Ectodermal cell (in vitro differentiated cells): ENCODE measurements around the gene PPIL1.

Experiments used
- H3K27ac ChIP-seq: 2 replicates; pipeline ENCODE4 v1.7.0; 2013; ENCODE audit warnings: mild to moderate bottlenecking, low read depth, low read length; ENCODE audit not compliant: insufficient read depth, poor library complexity, severe bottlenecking
- H3K27me3 ChIP-seq: 2 replicates; pipeline ENCODE4 v1.7.0; 2013; ENCODE audit warnings: mild to moderate bottlenecking, low read length; ENCODE audit not compliant: insufficient read depth, control insufficient read depth, poor library complexity, severe bottlenecking
- H3K36me3 ChIP-seq: one replicate; pipeline ENCODE4 v1.7.0; 2013; ENCODE audit warnings: low read length; ENCODE audit not compliant: control insufficient read depth, insufficient read depth
- H3K4me1 ChIP-seq: one replicate; pipeline ENCODE4 v1.7.0; 2013; ENCODE audit warnings: low read length; ENCODE audit not compliant: control insufficient read depth, insufficient read depth
- H3K4me3 ChIP-seq: 2 replicates; pipeline ENCODE4 v1.7.0; 2013; ENCODE audit warnings: low read depth, low read length, control low read depth; ENCODE audit not compliant: insufficient read depth
- H3K9me3 ChIP-seq: 2 replicates; pipeline ENCODE4 v1.7.0; 2013; ENCODE audit warnings: mild to moderate bottlenecking, low read length, moderate library complexity; ENCODE audit not compliant: control insufficient read depth
- WGBS, 2 experiments: methylation state at CpG; one replicate each; pipeline ENCODE4 v1.1.7; 2013; ENCODE audit warnings: missing lambda C conversion rate in 2 of 2; 5-methylcytosine and 5-hydroxymethylcytosine counted together

PPIL1 gene

DNA sequence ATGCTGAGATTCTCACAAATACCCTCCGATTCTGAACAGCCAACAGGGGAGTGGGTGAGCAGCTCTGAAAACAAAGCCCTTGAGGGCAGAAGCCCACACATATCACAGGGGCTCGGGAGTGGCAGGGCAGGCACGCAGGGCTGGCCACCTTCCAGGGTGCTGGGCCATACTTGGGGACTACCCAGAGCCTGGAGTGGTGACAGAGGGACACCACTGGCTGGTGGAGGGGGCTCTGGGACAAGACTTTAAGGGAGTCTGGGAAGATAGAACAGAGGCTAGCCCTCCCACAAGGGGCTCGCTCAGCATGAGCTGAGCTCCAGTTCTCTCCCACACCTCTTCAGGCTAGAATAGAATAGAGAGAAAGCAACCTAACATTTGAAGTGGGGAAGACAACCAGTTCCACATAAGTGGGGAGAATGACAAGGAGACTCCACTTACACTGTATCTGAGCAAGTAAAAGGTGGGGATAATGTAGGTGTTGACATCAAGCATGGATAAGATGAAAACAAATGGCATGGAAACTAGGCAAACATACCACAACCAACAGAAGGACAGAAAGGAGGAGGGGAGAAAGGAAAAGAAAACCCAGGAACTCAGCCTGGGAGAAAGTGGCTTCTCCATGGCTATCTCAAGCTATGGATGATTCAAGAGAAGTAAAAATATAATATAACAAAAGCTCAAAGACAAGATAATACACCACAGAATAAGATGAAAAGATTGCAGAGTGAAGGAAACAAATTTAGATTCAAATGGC lies 7.0 kb downstream of the PPIL1 start:
- Histone ChIP-seq H3K4me3 (no peak overlapping the region), H3K9me3 (no peaks in the 10 kb centered on the region), H3K27me3 (no peaks in the 10 kb centered on the region), H3K4me1 (peaks cover 10% of the 10 kb centered on the region), H3K36me3 (peaks cover 4% of the 10 kb centered on the region), H3K27ac (no peak overlapping the region)
- WGBS, 2 experiments, result 72 to 79% methylated on average over 4 of the region's 4 CpGs

DNA sequence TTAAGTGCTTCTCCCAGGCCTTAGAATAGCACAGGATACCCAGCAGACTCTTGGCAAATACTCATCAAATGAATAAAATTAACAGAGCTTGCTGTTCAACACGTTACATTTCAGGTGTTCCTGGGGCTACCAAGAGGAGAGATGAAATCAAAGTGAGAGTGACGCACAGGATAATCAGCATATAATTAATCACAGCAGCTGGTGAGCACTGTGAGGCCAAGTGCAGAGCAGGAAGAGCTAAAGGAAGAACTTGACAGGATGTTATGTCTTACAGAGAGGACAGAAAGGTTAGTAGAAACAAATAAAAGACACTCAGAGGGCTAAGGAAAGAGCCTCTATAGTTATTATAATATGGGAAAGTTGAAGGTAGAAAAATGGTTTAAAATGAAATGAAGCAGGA lies 8.8 kb downstream of the PPIL1 start:
- Histone ChIP-seq H3K9me3 (no peaks in the 10 kb centered on the region), H3K4me3 (no peak overlapping the region), H3K4me1 (peaks cover 10% of the 10 kb centered on the region), H3K27ac (no peak overlapping the region), H3K36me3 (peaks cover 4% of the 10 kb centered on the region), H3K27me3 (no peaks in the 10 kb centered on the region)
- WGBS, 2 experiments, result 92 to 100% methylated on average over 2 of the region's 2 CpGs

DNA sequence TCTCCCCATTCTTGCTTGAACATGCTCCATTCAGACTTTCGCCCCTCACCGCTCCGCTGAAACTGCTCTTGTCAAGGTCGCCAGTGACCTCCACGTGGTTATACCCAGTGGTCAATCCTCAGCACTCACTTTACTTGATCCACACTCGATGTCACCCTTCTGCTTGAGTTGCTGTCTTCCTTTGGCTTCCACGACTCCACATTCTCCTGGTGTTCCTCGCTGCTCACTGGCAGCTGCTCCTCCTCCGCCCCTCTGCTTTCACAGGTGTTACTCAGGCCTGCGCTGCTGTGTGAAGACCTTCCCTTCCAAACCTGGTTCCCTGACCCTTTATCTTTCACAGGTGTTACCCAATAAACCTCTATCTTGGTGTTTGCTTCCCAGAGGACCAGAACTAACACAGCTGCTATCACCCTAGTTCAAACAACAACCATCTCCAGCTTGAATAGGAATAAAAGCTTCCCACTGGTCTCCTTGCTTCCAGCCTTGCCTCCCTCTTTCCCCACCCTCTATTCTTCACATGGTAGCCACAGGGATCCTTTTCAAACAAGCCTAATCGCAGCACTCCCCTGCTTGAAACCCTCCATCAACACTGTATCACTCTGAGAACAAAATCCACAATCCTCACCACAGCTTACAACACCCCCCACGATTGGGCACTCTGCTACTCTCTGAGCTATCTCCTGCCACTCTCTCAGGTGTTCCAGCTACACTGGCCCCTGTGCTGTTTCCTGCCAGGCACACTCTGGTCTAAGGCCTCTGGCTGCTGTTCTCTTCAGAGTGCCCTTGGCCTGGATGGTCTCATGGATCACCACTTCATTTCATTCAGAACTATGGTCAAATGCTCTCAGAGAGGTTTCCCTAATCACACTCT lies 10.7 kb downstream of the PPIL1 start:
- Histone ChIP-seq H3K4me3 (no peak overlapping the region), H3K4me1 (peaks cover 10% of the 10 kb centered on the region), H3K36me3 (peaks cover 4% of the 10 kb centered on the region), H3K27me3 (no peaks in the 10 kb centered on the region), H3K27ac (no peak overlapping the region), H3K9me3 (no peaks in the 10 kb centered on the region)
- WGBS, 2 experiments, result 78 to 83% methylated on average over 12 of the region's 12 CpGs

DNA sequence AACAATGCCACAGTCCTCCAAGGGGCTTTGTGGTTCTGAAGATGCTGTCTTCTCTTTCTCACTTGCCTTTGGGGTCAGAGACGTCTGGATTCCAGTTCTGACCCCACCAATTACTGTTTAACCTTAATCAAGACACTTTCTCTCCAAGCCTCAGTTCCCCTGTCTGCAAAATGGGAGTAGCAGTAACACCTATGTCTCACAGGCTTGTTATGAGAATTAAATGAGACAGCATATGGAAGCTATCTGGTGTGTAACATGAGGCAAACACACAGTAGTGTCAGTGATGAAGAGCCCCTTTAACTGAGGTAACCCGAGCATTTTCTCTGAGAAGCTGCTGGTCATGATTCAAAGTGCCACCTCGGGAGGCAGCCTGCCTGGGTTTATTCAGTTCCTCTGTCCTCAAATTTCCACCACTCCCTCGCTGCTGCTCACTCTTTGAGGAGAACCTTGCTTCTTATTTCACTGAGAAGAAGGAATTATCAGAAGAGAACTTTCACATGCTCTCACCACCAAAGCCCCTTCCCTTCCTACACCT lies 11.7 kb downstream of the PPIL1 start:
- Histone ChIP-seq H3K27ac (no peak overlapping the region), H3K9me3 (no peaks in the 10 kb centered on the region), H3K27me3 (no peaks in the 10 kb centered on the region), H3K4me1 (peaks cover 15% of the 10 kb centered on the region), H3K36me3 (peaks cover 4% of the 10 kb centered on the region), H3K4me3 (no peak overlapping the region)
- WGBS, 2 experiments, result 93% methylated on average over 4 of the region's 4 CpGs

DNA sequence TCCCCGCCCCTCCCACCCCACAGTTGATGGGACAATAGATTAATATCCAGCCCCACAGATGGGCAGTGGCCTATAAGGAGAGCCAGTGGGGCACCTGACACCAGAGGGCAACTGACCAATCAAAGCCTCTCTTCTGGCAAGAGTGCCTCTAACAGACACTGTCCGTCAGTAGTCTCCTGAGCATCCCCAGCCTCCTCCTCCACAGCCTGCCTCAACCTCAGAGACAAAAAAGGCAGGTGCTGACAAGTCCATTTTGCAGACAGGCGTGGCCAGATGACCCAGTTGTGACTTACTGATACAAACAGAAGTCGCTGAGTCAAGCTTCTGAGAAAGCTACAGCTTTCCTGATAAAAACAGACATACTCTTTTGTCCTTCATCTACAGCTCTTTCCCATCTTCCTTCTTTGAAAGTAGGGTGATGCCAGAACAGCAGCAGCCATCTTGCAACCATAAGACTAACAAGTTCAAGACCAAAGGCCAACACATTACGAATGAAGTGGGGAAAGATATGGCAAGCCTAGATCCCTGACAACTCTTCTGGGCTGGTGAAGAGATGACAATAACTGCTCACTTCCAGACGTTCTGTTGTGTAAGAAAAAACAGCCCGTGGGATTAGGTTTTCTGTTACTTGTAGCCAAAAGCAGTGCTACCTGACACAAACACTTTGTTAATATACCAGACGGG lies 12.3 kb downstream of the PPIL1 start:
- Histone ChIP-seq H3K4me1 (peaks cover 12% of the 10 kb centered on the region), H3K9me3 (no peaks in the 10 kb centered on the region), H3K4me3 (no peak overlapping the region), H3K27ac (no peak overlapping the region), H3K36me3 (peaks cover 4% of the 10 kb centered on the region), H3K27me3 (no peaks in the 10 kb centered on the region)
- 91 to 92% methylated on average over 8 of the region's 8 CpGs for WGBS, 2 experiments

DNA sequence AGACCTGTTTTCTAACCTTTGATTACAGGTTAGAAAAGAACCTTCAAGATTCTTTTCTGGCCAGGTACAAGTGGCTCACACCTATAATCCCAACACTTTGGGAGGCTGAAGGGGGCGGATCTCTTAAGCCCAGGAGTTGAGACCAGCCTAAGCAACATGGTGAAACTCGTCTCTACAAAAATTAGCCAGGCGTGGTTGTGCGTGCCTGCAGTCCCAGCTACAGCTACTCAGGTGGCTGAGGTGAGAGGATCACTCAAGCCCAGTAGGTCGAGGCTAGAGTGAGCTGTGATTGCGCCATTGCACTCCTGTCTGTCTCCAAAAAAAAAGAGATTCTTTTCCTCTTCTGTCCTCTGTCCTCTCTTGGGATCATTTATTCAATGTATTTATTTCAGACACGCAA lies 14.5 kb downstream of the PPIL1 start:
- H3K4me1 ChIP-seq, result peaks cover 12% of the 10 kb centered on the region
- no peak overlapping the region for H3K4me3 ChIP-seq
- no peaks in the 10 kb centered on the region for H3K27me3 ChIP-seq
- H3K27ac ChIP-seq, result no peak overlapping the region
- H3K36me3 ChIP-seq, result peaks cover 5% of the 10 kb centered on the region
- WGBS, 2 experiments, result 94% methylated on average over 7 of the region's 7 CpGs
- no peaks in the 10 kb centered on the region for H3K9me3 ChIP-seq

DNA sequence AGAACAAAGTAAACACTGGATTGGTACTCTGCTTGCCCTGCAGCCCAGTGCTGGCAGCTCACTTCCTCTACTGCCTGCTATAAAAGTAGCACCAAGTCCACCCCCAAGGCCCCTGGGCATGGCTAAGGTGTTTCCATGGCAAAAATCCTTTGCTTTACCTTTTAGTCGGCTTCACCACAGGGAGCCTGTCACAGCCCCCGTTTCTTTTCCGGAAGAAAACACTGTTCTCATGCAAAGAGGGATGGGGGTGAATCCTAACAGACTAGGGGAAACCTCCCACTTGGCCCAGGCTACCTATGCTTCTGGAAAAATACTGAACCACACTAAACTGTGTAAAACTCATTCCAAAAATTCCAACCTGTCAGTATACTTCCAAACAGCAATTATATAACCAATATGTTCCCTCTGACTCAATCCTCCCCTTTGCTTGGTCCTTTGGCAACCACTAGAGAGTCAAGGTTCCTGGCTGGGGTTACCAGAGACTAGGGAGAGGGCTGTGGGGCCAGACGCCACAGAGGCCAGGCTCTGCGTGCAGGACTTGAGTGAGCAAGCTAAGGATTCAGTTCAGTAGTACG lies 16.1 kb downstream of the PPIL1 start:
- Histone ChIP-seq H3K4me1 (peaks cover 4% of the 10 kb centered on the region), H3K27me3 (no peaks in the 10 kb centered on the region), H3K27ac (no peak overlapping the region), H3K9me3 (no peaks in the 10 kb centered on the region), H3K4me3 (no peak overlapping the region), H3K36me3 (peaks cover 12% of the 10 kb centered on the region)
- 38 to 43% methylated on average over 6 of the region's 6 CpGs for WGBS, 2 experiments

DNA sequence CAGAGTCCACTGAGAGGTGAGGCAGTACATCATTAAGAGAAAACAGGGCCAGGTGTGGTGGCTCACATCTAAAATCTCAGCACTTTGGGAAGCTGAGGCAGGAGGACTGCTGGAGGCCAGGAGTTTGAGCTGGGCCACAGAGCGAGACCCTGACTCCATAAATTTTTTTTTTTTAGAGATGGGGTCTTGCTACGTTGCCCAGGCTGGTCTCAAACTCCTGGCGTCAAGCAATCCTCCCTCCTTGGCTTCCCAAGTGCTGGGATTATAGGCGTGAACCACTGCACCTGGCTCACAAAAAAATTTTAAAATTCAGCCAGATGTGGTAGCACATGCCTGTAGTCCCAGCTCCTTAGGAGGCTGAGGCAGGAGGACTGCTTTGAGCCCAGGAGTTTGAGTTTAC lies 17.3 kb downstream of the PPIL1 start:
- no peak overlapping the region for H3K27ac ChIP-seq
- WGBS, 2 experiments, result 91 to 94% methylated on average over 4 of the region's 4 CpGs
- no peak overlapping the region for H3K4me3 ChIP-seq
- no peaks in the 10 kb centered on the region for H3K27me3 ChIP-seq
- H3K36me3 ChIP-seq, result peaks cover 12% of the 10 kb centered on the region
- H3K4me1 ChIP-seq, result peaks cover 4% of the 10 kb centered on the region
- H3K9me3 ChIP-seq, result no peaks in the 10 kb centered on the region

DNA sequence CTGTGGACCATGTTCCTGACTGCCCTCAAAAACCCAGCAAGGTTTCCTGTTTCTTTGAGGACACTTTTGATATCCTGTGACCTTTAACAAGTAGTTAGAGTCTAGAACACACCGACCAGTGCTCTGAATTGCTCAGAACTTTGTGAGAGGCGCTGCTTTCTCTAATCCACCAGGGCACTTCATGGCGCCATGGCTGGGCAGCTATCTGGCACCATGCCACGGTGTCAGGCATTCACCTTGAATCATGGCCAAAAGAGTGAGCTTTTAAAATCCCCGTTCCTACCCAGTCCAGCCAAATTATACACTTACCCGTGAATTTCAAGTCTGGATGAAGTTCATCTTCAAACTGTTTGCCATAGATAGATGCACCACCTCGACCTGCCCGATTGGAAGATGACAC lies 18.3 kb downstream of the PPIL1 start:
- Histone ChIP-seq H3K27me3 (no peaks in the 10 kb centered on the region), H3K9me3 (no peaks in the 10 kb centered on the region), H3K4me1 (peaks cover 4% of the 10 kb centered on the region), H3K4me3 (no peak overlapping the region), H3K27ac (no peak overlapping the region), H3K36me3 (peaks cover 12% of the 10 kb centered on the region)
- 92 to 95% methylated on average over 8 of the region's 8 CpGs for WGBS, 2 experiments
